NCI-H2029 treated with DMSO at 0.1 percent for 48 hours (cell line): ENCODE results near the gene IRF7.

ENCODE experiments used
- DNase-seq: peaks from one replicate; lab custom pipeline; 2025; lab: John Stamatoyannopoulos, UW

Gene IRF7

GRCh38 chr11:640021-640706 lies 24.4 kb upstream of the IRF7 start:
- DNase-seq = no peak

GRCh38 chr11:639332-639955 lies 23.7 kb upstream of the IRF7 start:
- no peak for DNase-seq

- DNase-seq = no peak
Measured at GRCh38 chr11:638631-639331, 23.0 kb upstream of the IRF7 start.

- DNase-seq = no peak
Measured at GRCh38 chr11:637593-638521, 22.1 kb upstream of the IRF7 start.

- no peak for DNase-seq
Measured at GRCh38 chr11:637333-637592, 21.5 kb upstream of the IRF7 start.

- no peak for DNase-seq
Measured at GRCh38 chr11:636511-637332, 21.0 kb upstream of the IRF7 start, which contains the start of gene DRD4. Gene DRD4 (plus strand): TSS chr11:637269. CDS start chr11:637305, 36 bp downstream.

GRCh38 chr11:635945-636510 lies 20.3 kb upstream of the IRF7 start:
- no peak for DNase-seq

GRCh38 chr11:630871-631270 lies 15.1 kb upstream of the IRF7 start:
- no peak for DNase-seq

GRCh38 chr11:629237-629583 lies 13.5 kb upstream of the IRF7 start:
- no peak for DNase-seq

- no peak for DNase-seq
Measured at GRCh38 chr11:628056-628455, 12.3 kb upstream of the IRF7 start.

GRCh38 chr11:627308-627576 lies 11.5 kb upstream of the IRF7 start:
- DNase-seq = no peak

- DNase-seq = no peak
Measured at GRCh38 chr11:626475-627307, 10.9 kb upstream of the IRF7 start, which contains the start of gene SCT. Gene SCT (minus strand): TSS chr11:627181. CDS start chr11:627143, 38 bp downstream.

- no peak for DNase-seq
Measured at GRCh38 chr11:625636-626268, 10.0 kb upstream of the IRF7 start.

- no peak for DNase-seq
Measured at GRCh38 chr11:624705-625635, 9.2 kb upstream of the IRF7 start, which contains the start of gene CDHR5. Gene CDHR5 (minus strand): TSS chr11:624955. CDS start chr11:624902, 53 bp downstream.

GRCh38 chr11:623999-624704 lies 8.4 kb upstream of the IRF7 start:
- no peak for DNase-seq

GRCh38 chr11:623349-623869 lies 7.7 kb upstream of the IRF7 start:
- no peak for DNase-seq

- DNase-seq = no peak
Measured at GRCh38 chr11:621838-622237, 6.1 kb upstream of the IRF7 start.
